DMS53 treated with DMSO at 0.1 percent for 48 hours (cell line): ENCODE measurements around the gene GYS1.
"Not testable (repeated sequence)": the region's sequence is repeated elsewhere in the genome, so short reads cannot be mapped to it uniquely, and the experiment has no call there.

Experiments
- DNase-seq: peaks from one replicate; lab custom pipeline; 2025; ENCODE audit not compliant: unreplicated experiment; lab: John Stamatoyannopoulos, UW

Gene GYS1

DNA sequence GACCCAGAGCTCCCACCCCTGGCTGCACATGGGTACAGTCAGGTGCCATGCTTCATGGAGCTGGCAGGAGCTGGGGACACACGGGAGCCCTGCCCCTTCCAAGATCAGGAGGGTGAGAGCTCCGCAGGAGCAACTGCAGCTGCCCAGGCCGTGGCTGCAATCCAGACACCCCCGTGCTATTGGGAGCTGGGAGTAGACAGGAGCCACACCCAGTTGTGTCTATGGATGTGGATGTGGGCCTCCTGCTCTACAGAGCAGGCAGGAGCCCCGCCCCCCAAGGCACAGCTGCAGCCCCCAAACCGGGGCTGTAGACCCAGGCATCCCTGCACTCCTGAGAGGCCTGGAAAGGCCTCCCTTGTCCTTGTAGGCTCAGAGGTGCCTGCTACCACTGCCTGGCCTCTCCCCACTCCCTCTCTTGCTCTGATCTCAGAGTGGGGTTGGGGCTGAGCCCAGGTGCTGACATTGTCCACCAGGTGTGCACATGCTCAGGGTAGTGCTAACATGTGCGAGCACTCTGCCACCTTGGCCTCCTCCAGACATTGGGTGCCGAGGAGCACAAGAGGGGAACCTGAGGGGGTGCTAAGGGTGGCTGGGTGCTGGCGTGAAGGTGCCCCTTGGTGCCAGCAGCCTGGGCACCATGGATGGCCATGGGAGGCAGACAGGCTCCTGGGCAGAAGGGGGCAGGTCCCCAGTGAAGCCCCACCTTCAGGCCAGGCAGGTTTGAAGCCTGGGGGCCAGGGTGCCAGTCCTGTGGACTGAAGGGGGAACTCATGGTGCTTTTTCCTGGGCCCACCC, 46.4 kb downstream of the GYS1 start:
- no peak for DNase-seq

DNA sequence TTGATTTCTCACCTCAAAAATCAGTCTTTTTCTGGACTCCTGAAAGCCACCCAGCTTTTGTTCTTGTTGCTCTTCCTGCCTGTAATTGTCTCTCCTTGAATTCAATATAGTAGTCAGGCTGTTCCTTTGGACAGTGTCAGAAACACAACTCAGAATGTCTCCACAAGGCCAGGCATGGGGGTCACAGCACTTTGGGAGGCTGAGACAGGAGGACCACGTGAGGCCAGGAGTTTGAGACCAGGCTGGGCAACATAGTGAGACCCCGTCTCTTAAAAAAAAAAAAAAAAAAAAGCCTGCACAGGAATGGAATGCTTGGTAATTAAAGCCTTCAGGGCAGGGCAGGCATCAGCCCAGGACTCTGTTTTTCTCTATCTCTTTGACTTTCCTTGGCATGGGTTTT, 47.3 kb downstream of the GYS1 start:
- no peak for DNase-seq

DNA sequence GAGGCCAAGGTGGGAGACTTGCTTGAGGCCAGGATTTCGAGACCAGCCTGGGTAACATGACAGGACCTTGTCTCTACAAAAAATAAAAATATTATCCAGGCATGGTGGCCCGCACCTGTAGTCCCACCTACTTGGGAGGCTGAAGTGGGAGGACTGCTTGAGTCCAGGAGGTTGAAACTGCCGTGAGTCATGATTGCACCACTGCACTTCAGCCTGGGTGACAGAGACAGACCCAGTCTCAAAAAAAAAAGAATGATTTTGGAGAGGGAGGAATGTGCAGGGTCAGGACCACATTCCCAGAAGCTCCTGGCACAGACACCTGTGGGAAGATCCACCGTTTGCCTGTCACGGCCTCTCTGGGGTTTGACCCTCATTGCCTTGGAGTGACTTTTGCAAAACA, 47.7 kb downstream of the GYS1 start:
- no peak for DNase-seq

DNA sequence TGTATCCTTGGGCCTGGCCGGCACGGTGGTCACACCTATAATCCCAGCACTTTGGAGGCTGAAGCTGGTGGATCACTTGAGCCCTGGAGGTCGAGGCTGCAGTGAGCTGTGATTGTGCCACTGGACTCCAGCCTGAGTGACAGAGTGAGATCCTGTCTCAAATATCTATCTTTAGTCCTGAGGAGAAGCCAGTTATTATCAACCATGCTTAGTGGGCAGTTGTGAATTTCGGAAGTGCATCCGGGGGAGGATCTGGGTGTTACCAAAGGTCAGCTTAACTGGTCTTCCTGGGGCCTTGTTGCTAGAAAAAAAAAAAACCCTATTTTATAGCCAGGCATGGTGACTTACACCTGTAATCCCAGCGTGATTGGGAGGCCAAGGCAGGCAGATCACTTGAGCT, 50.0 kb downstream of the GYS1 start:
- no peak for DNase-seq

DNA sequence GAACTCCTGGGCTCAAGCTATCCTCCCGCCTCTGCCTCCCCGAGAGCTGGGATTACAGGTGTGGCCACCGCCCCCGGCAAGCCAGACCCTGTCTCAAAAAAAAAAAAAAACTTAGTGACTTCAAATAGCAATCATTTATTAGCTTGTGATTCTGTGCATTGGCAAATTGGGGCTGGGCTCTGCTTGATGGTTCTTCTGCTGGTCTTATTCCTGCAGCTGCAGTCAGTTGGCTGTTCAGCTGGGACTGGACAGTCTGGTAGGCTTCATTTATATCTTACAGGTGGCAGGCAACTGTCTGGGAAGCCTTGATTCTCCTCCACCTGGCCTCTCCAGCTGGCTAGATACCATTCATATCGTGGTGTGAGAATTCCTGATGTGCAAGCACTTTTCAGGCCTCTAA, 52.2 kb downstream of the GYS1 start:
- DNase-seq = no peak

DNA sequence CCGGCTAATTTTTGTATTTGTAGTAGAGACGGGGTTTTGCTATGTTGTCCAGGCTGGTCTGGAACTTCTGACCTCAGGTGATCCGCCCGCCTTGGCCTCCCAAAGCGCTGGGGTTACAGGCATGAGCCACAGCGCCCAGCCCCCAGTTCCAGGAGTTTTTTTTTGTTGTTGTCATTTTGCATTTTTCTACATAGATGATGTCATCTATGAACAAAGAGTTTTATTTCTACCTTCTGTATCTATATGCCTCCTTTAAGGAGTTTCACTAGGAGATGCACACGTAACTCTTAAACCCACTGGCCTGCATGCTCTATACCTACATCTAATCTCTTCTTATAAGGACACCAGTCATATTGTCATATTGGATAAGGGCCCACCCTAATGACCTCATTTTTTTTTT, 54.9 kb downstream of the GYS1 start:
- no peak for DNase-seq

DNA sequence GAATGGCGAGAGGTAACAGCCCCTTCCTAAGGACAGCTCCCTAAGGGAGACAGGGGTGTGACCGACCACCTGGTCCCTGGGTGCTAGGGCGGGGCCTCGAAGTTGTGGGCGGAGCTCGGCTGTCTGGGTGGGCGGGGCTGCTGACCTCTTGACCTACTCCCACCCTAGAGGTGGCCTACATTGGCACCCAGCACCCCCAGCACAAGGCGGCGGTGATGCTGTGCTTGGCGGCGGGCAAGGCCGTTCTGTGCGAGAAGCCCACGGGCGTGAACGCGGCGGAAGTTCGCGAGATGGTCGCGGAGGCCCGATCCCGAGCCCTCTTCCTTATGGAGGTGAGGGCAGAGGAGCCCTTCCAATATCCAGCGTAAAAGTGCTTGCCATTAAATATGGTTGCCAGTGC, 57.2 kb downstream of the GYS1 start:
- no peak for DNase-seq

DNA sequence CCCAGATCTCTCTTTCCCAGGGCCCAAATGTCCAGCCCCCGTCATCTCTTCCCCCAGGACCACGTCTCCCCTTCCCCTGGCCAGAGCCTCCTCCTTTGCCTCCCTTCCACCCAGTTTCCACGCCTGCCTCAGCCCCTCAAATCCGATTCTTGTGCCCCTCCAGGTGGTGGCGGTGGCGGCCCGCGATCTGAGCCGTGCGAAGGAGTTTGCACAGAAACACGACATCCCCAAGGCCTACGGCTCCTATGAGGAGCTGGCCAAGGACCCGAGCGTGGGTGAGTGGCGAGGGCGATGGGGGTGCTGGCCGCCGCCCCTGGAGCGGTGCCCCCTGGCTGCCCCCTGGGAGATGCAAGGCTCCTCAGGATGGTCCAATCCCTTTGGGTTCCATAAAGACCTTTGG, 58.3 kb downstream of the GYS1 start:
- DNase-seq = no peak

DNA sequence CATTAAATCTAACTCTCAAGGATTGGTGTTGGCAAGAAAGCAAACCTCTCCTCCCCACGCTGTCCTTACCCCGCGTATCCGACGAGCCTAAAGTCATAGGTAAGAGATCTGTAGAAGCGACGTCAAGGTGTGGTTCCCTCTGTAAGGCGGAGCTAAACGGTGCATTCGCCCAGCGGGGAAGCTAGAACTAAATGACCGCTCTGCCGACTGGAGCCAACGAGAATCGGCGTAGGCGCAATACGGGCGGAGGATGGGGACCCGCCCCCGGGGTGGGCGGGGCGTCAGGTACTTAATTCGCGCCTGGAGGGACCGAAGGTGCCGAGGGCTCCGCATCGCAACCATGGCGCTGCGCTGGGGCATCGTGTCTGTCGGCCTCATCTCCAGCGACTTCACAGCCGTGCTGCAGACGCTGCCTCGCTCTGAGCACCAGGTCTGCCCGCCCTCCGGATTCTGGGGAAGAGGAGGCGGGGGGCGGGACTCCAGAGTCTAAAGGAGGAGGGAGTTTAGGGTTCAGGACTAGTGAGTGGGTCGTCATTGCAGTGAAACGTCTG, 59.7 kb downstream of the GYS1 start, which contains the start of gene DHDH:
TSS of gene DHDH (plus strand) at position 318 of the 551 bp plus-strand sequence. CDS start at position 341, 23 bp downstream.
- DNase-seq = peak; percentile 96

DNA sequence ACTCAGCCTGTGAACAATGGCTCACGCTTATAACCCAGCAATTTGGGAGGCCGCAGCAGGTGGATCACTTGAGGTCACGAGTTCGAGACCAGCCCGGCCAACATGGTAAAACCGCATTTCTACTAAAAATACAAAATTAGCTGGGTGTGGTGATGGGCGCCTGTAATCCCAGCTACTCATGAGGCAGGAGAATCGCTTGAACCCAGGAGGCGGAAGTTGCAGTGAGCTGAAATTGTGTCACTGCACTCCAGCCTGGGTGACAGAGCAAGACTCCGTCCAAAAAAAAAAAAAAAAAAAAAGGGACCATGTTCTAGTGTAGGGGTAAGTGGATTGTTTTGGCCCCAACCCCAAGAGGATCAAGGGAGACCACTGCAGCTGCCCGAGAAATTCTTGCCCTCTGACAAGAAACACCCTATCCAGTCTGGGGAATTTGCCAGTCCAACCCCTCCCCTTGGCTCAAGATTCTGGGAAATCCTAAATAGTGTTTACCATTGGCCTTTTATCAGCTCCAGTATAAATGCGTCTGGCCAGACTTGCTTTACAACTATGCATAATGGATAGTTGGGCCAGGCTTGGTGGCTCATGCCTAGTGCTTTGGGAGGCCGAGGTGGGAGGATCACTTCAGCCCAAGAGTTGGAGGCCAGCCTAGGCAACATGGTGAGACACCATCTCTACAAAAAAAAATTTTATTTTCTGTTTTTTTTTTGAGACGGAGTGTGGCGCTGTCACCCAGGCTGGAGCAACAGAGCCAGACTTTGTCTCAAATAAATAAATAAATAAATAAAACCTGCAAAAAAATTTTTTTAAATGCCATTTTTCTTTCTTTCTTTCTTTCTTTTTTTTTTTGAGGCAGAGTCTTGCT, 64.7 kb downstream of the GYS1 start:
- DNase-seq = no peak

DNA sequence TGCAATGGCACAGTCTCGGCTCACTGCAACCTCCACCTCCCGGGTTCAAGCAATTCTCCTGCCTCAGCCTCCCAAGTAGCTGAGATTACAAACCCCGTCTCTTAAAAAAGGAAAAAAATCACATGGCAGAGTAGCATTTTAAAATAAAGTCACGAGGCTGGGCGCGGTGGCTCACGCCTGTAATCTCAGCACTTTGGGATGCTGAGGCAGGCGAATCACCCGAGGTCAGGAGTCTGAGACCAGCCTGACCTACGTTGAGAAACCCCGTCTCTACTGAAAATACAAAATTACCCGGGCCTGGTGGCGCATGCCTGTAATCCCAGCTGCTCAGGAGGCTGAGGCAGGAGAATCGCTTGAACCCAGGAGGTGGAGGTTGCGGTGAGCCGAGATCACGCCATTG, 65.4 kb downstream of the GYS1 start:
- not testable (repeated sequence) for DNase-seq

DNA sequence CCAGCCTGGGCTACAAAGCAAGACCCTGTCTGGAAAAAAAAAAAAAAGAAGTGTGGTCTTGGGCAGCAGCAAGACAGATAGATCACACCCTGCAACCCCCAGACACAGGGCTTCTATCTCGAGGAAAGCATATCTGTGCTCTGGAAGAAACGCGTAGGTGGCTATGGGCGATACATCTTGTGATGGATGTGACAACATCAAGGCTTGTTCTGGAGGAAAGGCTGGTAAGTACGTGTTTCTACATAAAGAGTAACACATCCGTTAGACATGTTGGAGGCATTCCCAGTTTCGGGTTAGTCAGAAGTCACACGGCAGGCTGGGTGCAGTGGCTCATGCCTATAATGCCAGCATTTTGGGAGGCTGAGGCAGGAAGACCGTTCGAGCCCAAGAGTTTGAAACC, 66.2 kb downstream of the GYS1 start:
- peak; percentile 23 for DNase-seq

DNA sequence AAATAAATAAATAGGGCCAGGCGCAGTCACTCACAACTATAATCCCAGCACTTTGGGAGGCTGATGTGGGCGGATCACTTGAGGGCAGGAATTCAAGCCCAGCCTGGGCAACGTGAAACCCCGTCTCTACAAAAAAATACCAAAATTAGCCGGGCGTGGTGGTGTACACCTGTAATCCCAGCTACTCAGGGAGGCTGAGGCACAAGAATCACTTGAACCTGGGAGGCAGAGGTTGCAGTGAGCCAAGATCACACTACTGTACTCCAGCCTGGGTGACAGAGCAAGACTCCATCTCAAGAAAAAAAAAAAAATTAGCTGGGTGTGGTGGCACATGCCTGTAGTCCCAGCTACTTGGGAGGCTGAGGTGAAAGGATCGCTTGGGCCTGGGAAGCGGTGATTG, 67.2 kb downstream of the GYS1 start:
- not testable (repeated sequence) for DNase-seq

DNA sequence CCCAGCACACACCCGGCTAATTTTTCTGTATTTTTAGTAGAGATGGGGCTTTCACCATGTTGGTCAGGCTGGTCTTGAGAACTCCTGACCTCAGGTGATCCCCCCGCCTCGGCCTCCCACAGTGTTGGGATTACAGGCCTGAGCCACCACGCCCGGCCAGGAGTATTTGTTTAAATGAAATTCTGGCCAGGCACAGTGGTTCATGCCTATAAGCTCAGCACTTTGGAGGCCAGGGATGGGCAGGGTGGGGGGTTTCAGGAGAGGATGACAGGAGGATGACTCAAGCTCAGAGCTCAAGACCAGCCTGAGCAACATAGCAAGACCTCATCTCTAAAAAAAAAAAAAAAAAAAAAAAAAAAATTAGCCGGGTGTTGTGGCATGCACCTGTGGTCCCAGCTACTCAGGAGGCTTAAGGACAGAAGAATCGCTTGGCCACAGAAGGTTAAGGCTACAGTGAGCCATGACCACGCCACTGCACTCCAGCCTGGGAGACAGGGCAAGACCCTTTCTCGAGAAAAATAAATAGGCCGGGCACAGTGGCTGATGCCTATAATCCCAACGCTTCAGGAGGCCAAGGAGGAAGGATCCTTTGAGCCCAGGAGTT, 67.8 kb downstream of the GYS1 start:
- no peak for DNase-seq

DNA sequence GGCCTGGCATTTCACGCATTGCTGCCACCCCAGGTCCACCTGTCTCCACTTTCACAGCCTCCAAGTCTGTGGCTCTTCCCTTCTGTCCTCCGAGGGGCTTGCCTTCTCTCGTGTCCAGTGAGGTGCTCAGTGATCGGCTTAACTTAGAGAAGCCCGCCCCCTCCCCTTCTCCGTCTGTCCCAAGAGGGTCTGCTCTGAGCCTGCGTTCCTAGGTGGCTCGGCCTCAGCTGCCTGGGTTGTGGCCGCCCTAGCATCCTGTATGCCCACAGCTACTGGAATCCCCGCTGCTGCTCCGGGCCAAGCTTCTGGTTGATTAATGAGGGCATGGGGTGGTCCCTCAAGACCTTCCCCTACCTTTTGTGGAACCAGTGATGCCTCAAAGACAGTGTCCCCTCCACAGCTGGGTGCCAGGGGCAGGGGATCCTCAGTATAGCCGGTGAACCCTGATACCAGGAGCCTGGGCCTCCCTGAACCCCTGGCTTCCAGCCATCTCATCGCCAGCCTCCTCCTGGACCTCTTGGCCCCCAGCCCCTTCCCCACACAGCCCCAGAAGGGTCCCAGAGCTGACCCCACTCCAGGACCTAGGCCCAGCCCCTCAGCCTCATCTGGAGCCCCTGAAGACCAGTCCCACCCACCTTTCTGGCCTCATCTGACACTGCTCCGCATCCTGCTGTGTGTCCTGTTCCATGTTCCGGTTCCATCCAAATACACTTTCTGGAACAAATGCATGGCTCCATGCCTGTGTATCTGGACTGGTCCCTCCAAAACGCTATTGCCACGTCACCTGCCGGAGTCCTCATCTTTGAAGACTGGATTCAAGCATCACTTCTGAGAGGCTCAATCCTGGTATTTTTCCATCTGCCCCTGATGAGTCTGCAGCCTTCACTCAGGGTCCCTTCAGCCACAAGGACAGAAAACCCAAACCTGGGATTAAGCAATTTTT, 70.3 kb downstream of the GYS1 start:
- DNase-seq = no peak

DNA sequence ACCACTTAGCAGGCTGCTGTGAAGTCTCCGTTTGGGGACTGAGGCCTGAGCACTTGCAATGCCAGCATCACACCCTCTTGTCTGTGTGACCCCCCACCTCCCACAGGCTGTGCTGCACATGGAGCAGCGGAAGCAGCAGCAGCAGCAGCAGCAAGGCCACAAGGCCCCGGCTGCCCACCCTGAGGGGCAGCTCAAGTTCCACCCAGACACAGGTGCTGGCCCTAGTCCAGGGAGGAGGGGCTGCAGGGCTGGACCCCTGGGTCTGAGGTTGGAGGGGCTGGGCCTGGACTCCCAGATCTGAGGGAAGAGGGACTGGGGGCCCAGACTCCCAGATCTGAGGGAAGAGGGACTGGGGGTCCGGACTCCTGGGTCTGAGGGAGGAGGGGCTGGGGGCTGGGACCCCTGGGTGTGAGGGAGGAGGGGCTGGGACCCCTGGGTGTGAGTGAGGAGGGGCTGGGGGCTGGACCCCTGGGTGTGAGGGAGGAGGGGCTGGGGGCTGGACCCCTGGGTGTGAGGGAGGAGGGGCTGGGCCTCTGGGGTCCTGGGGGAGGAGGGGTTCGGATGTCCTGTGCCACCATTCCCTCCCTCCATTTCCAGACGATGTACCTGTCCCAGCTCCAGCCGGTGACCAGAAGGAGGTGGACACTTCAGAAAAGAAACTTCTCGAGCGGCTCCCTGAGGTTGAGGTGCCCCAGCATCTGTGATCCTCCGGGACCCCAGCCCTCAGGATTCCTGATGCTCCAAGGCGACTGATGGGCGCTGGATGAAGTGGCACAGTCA, 71.2 kb downstream of the GYS1 start:
- DNase-seq = no peak

DNA sequence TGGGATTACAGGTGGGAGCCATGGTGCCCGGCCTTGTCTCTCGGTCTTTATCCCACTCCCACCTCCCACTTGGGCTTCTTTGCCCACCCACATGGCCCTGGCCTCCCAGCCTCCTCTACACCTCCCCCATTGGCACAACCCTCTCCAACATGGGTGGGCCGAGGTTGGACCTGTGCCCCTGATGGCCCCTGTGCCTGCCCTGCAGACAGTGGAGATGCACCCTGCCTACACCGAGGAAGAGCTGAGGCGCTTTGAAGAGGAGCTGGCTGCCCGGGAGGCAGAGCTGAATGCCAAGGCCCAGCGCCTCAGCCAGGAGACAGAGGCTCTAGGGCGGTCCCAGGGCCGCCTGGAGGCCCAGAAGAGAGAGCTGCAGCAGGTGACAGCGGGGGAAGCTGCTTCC, 72.2 kb downstream of the GYS1 start:
- DNase-seq = no peak

DNA sequence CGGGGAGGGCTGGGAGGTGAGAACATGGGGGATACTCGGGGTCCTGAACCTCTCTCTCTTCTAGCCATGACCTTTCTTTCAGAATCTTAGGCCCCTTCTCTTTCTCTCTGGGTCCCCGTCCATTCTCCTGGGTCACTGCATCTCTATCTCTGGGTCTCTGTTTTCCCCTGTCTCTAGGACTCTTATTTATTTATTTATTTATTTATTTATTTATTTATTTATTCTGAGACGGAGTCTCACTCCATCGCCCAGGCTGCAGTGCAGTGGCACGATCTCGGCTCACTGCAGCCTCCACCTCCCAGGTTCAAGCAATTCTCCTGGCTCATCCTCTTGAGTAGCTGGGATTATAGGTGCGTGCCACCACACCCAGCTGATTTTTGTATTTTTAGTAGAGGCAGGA, 73.8 kb downstream of the GYS1 start:
- DNase-seq = not testable (repeated sequence)

DNA sequence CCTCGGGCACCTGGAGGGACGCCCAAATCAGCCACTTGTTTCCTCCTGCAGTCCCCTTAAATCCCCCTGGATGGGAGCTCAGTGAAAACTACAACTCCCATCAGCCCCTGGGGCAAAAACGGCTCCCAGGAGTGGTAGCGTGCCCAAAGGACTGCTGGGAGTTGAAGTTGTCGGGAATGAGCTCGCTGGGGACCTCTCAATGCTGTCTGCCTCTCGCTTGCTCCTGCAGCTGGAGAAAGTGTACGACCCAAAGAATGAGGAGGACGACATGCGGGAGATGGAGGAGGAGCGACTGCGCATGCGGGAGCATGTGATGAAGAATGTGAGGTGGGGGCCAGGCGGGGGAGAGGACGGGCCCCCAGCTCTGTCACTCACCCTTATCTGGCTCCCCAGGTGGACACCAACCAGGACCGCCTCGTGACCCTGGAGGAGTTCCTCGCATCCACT, 74.3 kb downstream of the GYS1 start:
- no peak for DNase-seq
